HCT116 (cell line): Measurements from ENCODE around the gene DEPDC1B. TPM values are rescaled to one million over a fixed set of nuclear protein-coding genes. Genes with fewer than 3 reads are reported as not detected.
"Not testable (repeated sequence)": the region's sequence is repeated elsewhere in the genome, so short reads cannot be mapped to it uniquely, and the experiment has no call there.

Experiments used
- ATAC-seq: fragments of 200-7000 bp; cut with Tn5 transposase; 2 replicates; pipeline ENCODE4 v1.9.1; 2020; ENCODE audit warnings: mild to moderate bottlenecking, moderate library complexity
- BruUV-seq: library from RNA; stranded (reverse); fragments of 400-500 nt; replicated peaks from 2 replicates; lab custom pipeline; 2021; lab: Mats Ljungman, UMichigan
- CTCF ChIA-PET: fragments of 300-600 bp; sonication (Branson Sonifier 250); formaldehyde crosslinking; loops from one replicate; lab custom pipeline; 2021; ENCODE audit warnings: antibody characterized with exemption; lab: Charles Lee
- POLR2A ChIA-PET: fragments of 300-600, 350-600 bp; sonication (Branson Sonifier 250); formaldehyde crosslinking; loops from one replicate; lab custom pipeline; 2021; ENCODE audit warnings: antibody characterized with exemption; lab: Charles Lee
- RAD21 ChIA-PET, 2 experiments: fragments of 300-600 bp; sonication (Branson Sonifier 250); formaldehyde crosslinking; loops; one replicate each; lab custom pipeline; 2023; ENCODE audit warnings: low total read pairs in 2 of 2; ENCODE audit not compliant: uncharacterized antibody in 2 of 2, unreplicated experiment in 2 of 2, low non-redundant PET in 1 of 2; lab: Charles Lee
- DNase-seq: peaks from one replicate; pipeline ENCODE4 v3.0.0-alpha.2; 2010; ENCODE audit warnings: low read depth, low spot score
- H2AFZ ChIP-seq: fragments of 200-600 bp; shearing (Covaris generic), sonication (generic); 2 replicates; pipeline ENCODE4 v1.6.1; 2017; ENCODE audit warnings: low read depth, mixed run types, mixed read lengths, antibody characterized with exemption, low read length; ENCODE audit not compliant: poor library complexity, severe bottlenecking
- H3K27ac ChIP-seq: 2 replicates; pipeline ENCODE4 v1.5.1; 2012; ENCODE audit warnings: low read depth, low read length
- H3K27me3 ChIP-seq: fragments of 200-600 bp; sonication (generic); 2 replicates; pipeline ENCODE4 v1.6.1; 2016; ENCODE audit warnings: mixed run types, low read length, mixed read lengths; ENCODE audit not compliant: insufficient read depth
- H3K36me3 ChIP-seq, 2 experiments: fragments of 200-500 bp in 1 of 2; fragments of 200-600 bp in 1 of 2; sonication (Bioruptor generic) in 1 of 2; sonication (generic) in 1 of 2; 2 replicates each; pipeline versions ENCODE4 v1.5.1 to v1.6.1; 2014 to 2016; ENCODE audit warnings: low read length in 2 of 2, inconsistent platforms in 1 of 2, mixed read lengths in 1 of 2, mixed run types in 1 of 2; ENCODE audit not compliant: insufficient read depth in 2 of 2, control insufficient read depth in 1 of 2
- H3K4me1 ChIP-seq, 2 experiments: fragments of 200-600 bp in 1 of 2; sonication (generic) in 1 of 2; 2 replicates each; pipeline versions ENCODE4 v1.5.1 to v1.6.1; 2012 to 2017; ENCODE audit warnings: low read length in 2 of 2, inconsistent platforms in 1 of 2, mild to moderate bottlenecking in 1 of 2, mixed read lengths in 1 of 2, mixed run types in 1 of 2, moderate library complexity in 1 of 2; ENCODE audit not compliant: insufficient read depth in 2 of 2, control insufficient read depth in 1 of 2
- H3K4me2 ChIP-seq: fragments of 200-600 bp; sonication (generic); 2 replicates; pipeline ENCODE4 v1.6.1; 2017; ENCODE audit warnings: mixed run types, low read length, mixed read lengths
- H3K4me3 ChIP-seq, 2 experiments: fragments of 200-600 bp in 1 of 2; sonication (generic) in 1 of 2; replicated peaks in 1 of 2; 2 replicates each; pipeline ENCODE4 v1.5.1; 2011 to 2016; ENCODE audit warnings: low read length in 2 of 2, control low read depth in 1 of 2, low read depth in 1 of 2, mild to moderate bottlenecking in 1 of 2, mixed read lengths in 1 of 2, mixed run types in 1 of 2
- H3K79me2 ChIP-seq: fragments of 200-600 bp; sonication (generic); 2 replicates; pipeline ENCODE4 v1.6.1; 2017; ENCODE audit warnings: mild to moderate bottlenecking, mixed run types, low read length, moderate library complexity, mixed read lengths; ENCODE audit not compliant: insufficient read depth
- H3K9ac ChIP-seq: fragments of 200-600 bp; sonication (generic); 2 replicates; pipeline ENCODE4 v1.6.1; 2016; ENCODE audit warnings: low read length, mixed read lengths
- H3K9me2 ChIP-seq: fragments of 200-600 bp; sonication (generic), shearing (Covaris generic); 2 replicates; pipeline ENCODE4 v1.6.1; 2017; ENCODE audit warnings: mixed run types, mild to moderate bottlenecking, moderate library complexity; ENCODE audit not compliant: insufficient read depth
- H3K9me3 ChIP-seq, 2 experiments: fragments of 200-500 bp in 1 of 2; fragments of 200-600 bp in 1 of 2; sonication (Bioruptor generic) in 1 of 2; sonication (generic) in 1 of 2; 2 replicates each; pipeline ENCODE4 v1.6.1; 2014 to 2017; ENCODE audit warnings: low read length in 2 of 2, mixed read lengths in 2 of 2, inconsistent platforms in 1 of 2, low read depth in 1 of 2, mild to moderate bottlenecking in 1 of 2, mixed run types in 1 of 2, moderate library complexity in 1 of 2; ENCODE audit not compliant: control insufficient read depth in 1 of 2, insufficient read depth in 1 of 2
- H4K20me1 ChIP-seq: fragments of 200-600 bp; sonication (generic), shearing (Covaris generic); 2 replicates; pipeline ENCODE4 v1.6.1; 2017; ENCODE audit warnings: mixed run types, mild to moderate bottlenecking, moderate library complexity; ENCODE audit not compliant: insufficient read depth
- ELF1 ChIP-seq: IDR thresholded peaks from 2 replicates; pipeline ENCODE4 v1.6.1; 2012; ENCODE audit warnings: low read depth, borderline replicate concordance
- EZH2 ChIP-seq: fragments of 200-600 bp; sonication (generic); IDR thresholded peaks from 2 replicates; pipeline ENCODE4 v1.6.1; 2017; ENCODE audit warnings: antibody characterized with exemption, mixed run types
- RAD21 ChIP-seq: IDR thresholded peaks from 2 replicates; pipeline ENCODE4 v1.6.1; 2012; ENCODE audit warnings: low read depth, mild to moderate bottlenecking
- SP1 ChIP-seq: IDR thresholded peaks from 2 replicates; pipeline ENCODE4 v1.6.1; 2012; ENCODE audit warnings: low read depth
- SRF ChIP-seq: IDR thresholded peaks from 2 replicates; pipeline ENCODE4 v1.6.1; 2012; ENCODE audit warnings: low read depth
- YY1 ChIP-seq: IDR thresholded peaks from 2 replicates; pipeline ENCODE4 v1.6.1; 2011; ENCODE audit warnings: low read length, low read depth, moderate library complexity, mild to moderate bottlenecking; ENCODE audit not compliant: insufficient replicate concordance; ENCODE audit errors: extremely low read depth
- ZFX ChIP-seq: fragments of 450-650 bp; IDR thresholded peaks from 2 replicates; pipeline ENCODE4 v1.6.1; 2017
- intact Hi-C: fragments of 100-400 bp; cut with micrococcal nuclease; formaldehyde crosslinking; loops from 2 replicates; pipeline ENCODE4 v1.10.0; 2022
- total RNA-seq: library from RNA; stranded (reverse); gene quantifications from one replicate; pipeline ENCODE4 v1.2.1, GENCODE V29; 2021; ENCODE audit not compliant: unreplicated experiment
- TF ChIP-seq, protein P1 (sequence below): IDR thresholded peaks from 2 replicates; pipeline ENCODE4 v1.6.1; 2012
- TF ChIP-seq, protein P2 (sequence below), 3 experiments: fragments of 200-600 bp in 1 of 3; sonication (generic) in 1 of 3; IDR thresholded peaks in 2 of 3; conservative IDR thresholded peaks in 1 of 3; 2 replicates each; pipeline ENCODE4 v1.5.1; 2012 to 2017; ENCODE audit warnings: low read depth in 2 of 3, low read length in 2 of 3, antibody characterized with exemption in 1 of 3, borderline replicate concordance in 1 of 3, control low read depth in 1 of 3, mild to moderate bottlenecking in 1 of 3, mixed read lengths in 1 of 3, mixed run types in 1 of 3, moderate library complexity in 1 of 3; ENCODE audit not compliant: insufficient read depth in 1 of 3

Gene DEPDC1B
- total RNA-seq, 1 experiment from 2014 or later, result 39.7 TPM

DNA sequence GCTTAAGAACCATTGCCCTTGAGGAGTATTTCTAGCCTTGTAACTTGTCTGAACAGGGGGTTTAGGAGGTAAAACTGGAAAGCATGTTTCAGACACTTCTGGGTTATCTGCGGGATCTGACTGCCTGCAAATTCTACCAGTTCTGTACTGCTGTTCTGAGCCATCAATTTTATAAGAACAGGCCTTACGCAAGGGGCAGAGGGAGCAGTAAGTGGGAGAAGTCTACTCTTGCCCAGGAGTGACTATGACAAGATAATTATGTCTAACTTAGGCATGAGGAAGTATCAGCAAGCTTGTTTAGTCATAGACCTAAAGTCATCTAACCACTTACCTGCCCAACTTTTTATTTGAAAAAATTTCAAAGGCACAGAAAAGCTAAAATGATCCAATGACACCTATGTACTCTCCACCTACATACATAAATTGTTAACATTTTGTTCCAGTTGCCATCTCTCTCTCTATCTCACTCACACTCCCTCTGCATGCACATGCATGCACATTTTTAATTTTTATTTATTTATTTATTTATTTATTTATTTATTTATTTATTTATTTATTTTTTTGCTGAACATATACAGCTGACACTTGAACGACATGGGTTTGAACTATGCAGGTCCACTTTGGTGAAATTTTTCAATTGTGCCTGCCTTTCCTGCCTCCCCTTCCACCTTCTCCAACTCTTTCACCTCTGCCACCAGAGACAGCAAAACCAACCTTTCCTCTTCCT, 18.4 kb upstream of the DEPDC1B start:
- POLR2A ChIA-PET, result no interaction called here
- ATAC-seq, result no peak
- no peaks in the 10 kb centered on the region for H3K79me2 ChIP-seq
- H3K36me3 ChIP-seq, result no peaks in the 10 kb centered on the region
- H3K27ac ChIP-seq, result no peak overlapping the region
- no peak overlapping the region for H3K9ac ChIP-seq
- TF ChIP-seq, protein P1, sequence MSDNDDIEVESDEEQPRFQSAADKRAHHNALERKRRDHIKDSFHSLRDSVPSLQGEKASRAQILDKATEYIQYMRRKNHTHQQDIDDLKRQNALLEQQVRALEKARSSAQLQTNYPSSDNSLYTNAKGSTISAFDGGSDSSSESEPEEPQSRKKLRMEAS, result no peak
- TF ChIP-seq SP1 (no peak), EZH2 (no peak), ELF1 (no peak), SRF (no peak), RAD21 (no peak), YY1 (no peak), ZFX (no peak)
- TF ChIP-seq, protein P2, sequence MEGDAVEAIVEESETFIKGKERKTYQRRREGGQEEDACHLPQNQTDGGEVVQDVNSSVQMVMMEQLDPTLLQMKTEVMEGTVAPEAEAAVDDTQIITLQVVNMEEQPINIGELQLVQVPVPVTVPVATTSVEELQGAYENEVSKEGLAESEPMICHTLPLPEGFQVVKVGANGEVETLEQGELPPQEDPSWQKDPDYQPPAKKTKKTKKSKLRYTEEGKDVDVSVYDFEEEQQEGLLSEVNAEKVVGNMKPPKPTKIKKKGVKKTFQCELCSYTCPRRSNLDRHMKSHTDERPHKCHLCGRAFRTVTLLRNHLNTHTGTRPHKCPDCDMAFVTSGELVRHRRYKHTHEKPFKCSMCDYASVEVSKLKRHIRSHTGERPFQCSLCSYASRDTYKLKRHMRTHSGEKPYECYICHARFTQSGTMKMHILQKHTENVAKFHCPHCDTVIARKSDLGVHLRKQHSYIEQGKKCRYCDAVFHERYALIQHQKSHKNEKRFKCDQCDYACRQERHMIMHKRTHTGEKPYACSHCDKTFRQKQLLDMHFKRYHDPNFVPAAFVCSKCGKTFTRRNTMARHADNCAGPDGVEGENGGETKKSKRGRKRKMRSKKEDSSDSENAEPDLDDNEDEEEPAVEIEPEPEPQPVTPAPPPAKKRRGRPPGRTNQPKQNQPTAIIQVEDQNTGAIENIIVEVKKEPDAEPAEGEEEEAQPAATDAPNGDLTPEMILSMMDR (IDR thresholded peaks at IDR 0.05 in 2 of 3, conservative IDR thresholded peaks at IDR 0.05 in 1 of 3; ENCODE audit: borderline replicate concordance in 1 of 3, insufficient read depth in 1 of 3, low read depth in 2 of 3, low read length in 2 of 3), result no peak
- TF ChIP-seq, all 23 proteins: peak for 0
- no peak for DNase-seq
- Histone ChIP-seq H4K20me1 (no peaks in the 10 kb centered on the region), H3K9me3 (no peaks in the 10 kb centered on the region), H3K4me2 (no peak overlapping the region), H3K27me3 (no peaks in the 10 kb centered on the region), H3K9me2 (no peaks in the 10 kb centered on the region), H3K4me3 (no peak overlapping the region), H2AFZ (no peak overlapping the region), H3K4me1 (no peaks in the 10 kb centered on the region)
- intact Hi-C loops, result no loop called here
- ChIA-PET RAD21 (no interaction called here), CTCF (interaction anchor here (1.2 kb wide), 1 partner anchor 8 kb away, joined by 3 read pairs; no protein-coding TSS in a partner anchor)
- no TSS peak for BruUV-seq

DNA sequence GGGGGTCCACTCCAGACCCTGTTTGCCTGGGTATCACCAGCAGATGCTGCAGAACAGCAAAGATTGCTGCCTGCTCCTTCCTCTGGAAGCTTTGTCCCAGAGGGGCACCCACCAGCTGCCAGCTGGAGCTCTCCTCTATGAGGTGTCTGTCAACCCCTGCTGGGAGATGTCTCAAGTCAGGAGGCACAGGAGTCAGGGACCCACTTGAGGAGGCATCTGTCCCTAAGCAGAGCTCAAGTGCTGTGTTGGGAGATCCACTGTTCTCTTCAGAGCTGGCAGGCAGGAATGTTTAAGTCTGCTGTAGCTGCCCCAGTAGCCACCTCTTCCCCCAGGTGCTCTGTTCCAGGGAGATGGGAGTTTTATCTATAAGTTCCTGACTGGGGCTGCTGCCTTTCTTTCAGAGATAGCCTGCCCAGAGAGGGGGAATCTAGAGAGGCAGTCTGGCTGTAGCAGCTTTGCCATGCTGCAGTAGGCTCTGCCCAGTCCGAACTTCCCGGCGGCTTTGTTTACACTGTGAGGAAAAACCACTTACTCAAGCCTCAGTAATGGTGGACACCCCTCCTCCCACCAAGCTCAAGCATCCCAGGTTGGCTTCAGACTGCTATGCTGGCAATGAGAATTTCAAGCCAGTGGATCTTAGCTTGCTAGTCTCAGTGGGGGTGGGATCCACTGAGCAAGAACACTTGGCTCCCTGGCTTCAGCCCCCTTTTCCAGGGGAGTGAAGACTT, 15.4 kb upstream of the DEPDC1B start:
- H3K36me3 ChIP-seq, H4K20me1 ChIP-seq, H3K27me3 ChIP-seq, H3K4me3 ChIP-seq, intact Hi-C loops, H3K9ac ChIP-seq, H3K4me2 ChIP-seq, H3K79me2 ChIP-seq, ATAC-seq, BruUV-seq, H3K27ac ChIP-seq, H3K9me2 ChIP-seq, H3K9me3 ChIP-seq, H2AFZ ChIP-seq, POLR2A ChIA-PET, RAD21 ChIA-PET, DNase-seq, H3K4me1 ChIP-seq, CTCF ChIA-PET: not testable (repeated sequence)
